DMS114 treated with DMSO at 0.1 percent for 48 hours (cell line): ENCODE measurements around the gene SIT1.

Experiments used
- DNase-seq: peaks from one replicate; lab custom pipeline; 2025; ENCODE audit not compliant: unreplicated experiment; lab: John Stamatoyannopoulos, UW

SIT1 gene

DNA sequence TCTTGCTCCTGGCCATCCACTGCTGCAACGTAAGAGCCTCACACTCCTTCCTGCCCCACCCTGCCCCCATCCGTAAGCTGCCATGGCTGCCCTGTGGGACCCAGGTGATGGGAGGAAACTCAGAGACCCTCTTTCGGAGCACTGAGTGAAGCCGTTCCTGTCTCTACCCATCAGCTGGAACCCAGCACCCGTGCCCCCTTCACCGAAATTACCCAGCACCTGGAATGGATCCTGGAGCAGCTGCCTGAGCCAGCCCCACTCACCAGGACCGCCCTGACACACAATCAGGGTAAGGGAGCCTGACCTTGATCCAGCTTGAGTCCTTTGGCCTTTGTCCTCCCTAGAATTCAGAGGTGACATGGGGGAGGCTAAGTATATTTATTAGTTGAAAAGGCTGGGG, 42.5 kb downstream of the SIT1 start:
- no peak for DNase-seq

DNA sequence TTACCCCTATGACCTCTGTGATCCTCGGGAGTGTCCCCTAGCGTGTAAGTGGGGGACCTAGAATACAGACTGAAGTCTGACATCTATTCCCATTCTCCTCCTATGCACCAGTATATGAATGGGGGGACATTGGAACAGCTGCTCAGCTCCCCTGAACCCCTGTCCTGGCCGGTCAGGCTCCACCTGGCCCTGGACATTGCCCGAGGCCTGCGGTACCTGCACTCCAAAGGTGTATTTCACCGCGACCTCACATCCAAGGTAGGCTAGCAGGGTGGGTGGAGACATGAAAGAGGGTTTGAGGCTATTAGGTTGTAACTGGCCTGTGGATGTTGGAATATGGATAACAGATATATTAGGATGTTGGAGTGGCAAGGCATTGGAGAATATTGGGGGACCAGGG, 44.0 kb downstream of the SIT1 start:
- no peak for DNase-seq

GRCh38 chr9:35606138-35606504, 44.6 kb downstream of the SIT1 start:
- no peak for DNase-seq

DNA sequence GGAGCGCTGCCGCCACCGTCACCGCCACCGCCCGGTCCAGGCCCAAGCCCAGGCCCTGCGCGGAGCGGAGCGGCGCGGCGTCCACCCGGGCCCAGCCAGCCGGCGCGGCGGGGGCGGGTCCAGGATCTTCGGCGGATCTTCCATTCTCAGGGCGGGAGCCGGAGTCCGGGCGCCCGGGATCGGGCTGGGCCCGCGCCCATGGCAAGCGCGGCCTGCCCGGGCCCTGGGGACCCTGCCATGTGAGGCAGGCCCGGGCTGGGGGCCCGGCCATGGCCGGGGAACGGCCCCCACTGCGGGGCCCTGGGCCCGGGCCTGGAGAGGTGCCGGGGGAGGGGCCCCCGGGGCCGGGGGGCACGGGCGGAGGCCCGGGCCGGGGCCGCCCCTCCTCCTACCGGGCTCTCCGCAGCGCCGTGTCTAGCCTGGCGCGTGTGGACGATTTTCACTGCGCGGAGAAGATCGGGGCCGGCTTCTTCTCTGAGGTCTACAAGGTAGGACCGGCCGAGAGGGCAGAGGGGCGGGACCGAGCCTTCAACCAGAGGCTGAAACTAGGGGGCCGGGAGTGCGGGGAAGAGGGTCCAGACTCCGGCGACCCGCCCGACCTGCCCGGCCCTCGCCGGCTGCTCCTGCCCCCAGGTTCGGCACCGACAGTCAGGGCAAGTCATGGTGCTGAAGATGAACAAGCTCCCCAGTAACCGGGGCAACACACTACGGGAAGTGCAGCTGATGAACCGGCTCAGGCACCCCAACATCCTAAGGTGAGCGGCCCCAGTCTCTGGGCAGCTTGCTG, 45.2 kb downstream of the SIT1 start:
- no peak for DNase-seq

- DNase-seq: peak; percentile 56
These were observed 46.0 kb downstream of the SIT1 start, which contains the start of gene TESK1 for GRCh38 chr9:35604578-35605350. TESK1 (plus strand) TSS chr9:35605262; CDS start chr9:35605620, 358 bp downstream.

GRCh38 chr9:35603986-35604577, 46.6 kb downstream of the SIT1 start:
- peak; percentile 95 for DNase-seq

- peak; percentile 36 for DNase-seq
These were observed 47.2 kb downstream of the SIT1 start for GRCh38 chr9:35603506-35603985.

DNA sequence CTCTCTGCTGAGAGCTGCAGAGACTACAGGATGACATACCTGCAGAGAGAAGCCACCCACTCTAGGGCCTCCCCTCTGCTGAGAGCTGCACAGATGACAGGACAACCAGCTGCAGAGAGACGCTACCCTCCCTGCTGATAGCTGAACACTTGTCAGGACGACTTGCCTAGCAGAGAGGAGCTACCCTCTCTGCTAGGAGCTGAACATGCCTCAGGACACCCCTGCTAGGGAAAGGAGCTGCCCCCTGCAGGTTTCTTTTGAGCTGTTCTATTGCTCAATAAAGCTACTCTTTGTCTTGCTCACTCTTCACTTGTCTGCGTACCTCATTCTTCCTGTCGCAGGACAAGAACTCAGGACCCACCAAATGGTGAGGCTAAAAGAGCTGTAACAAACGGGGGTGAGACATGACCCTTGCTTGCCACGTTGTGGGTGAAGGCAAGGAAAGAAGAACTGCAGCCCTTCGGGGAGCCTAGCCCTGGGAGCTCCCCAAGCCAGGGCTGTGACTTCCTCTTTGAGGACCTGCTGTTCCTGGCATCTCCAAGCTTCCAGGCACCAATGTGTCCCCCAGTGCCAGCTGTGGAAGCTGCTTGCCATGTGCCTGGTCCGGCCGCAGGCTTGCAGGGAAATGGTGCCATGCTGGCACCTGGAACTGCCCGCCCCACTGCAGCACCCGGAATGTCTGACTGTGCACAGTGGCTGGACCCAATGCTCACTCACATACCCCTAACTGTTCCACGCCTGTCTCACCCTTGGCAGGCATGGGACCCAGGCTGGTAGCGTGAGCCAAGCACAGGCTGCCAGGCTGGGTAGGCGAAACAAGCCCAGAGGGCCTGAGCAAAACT, 50.7 kb downstream of the SIT1 start:
- DNase-seq: no peak
